GM21515 (cell line): Measurements from ENCODE around the gene NAA50.

Experiments
- ATAC-seq: cut with Tn5 transposase; IDR thresholded peaks from one replicate; pipeline ENCODE4 v1.9.1; 2021; ENCODE audit not compliant: unreplicated experiment

The NAA50 gene

GRCh38 chr3:113745756-113746547 lies at the start of gene NAA50:
Gene NAA50, minus strand, starts transcription at chr3:113746249. Its CDS starts 300 bp downstream, at chr3:113745949.
- ATAC-seq, result peak; percentile 43

- no peak for ATAC-seq
These were observed 49.6 kb upstream of the NAA50 start for GRCh38 chr3:113795693-113796092.

- no peak for ATAC-seq
These were observed 48.5 kb upstream of the NAA50 start for GRCh38 chr3:113794526-113794925.

GRCh38 chr3:113791381-113791780 lies 45.3 kb upstream of the NAA50 start:
- ATAC-seq, result no peak

- ATAC-seq, result no peak
These were observed 37.9 kb upstream of the NAA50 start for GRCh38 chr3:113783980-113784379.

GRCh38 chr3:113783463-113783862 lies 37.4 kb upstream of the NAA50 start:
- peak; percentile 51 for ATAC-seq

- ATAC-seq, result no peak
These were observed 30.5 kb upstream of the NAA50 start for GRCh38 chr3:113776564-113776963.

GRCh38 chr3:113775516-113775915 lies 29.5 kb upstream of the NAA50 start:
- ATAC-seq, result no peak

- ATAC-seq, result no peak
These were observed 27.3 kb upstream of the NAA50 start for GRCh38 chr3:113773381-113773780.

GRCh38 chr3:113771993-113772392 lies 25.9 kb upstream of the NAA50 start:
- no peak for ATAC-seq

GRCh38 chr3:113769551-113769950 lies 23.5 kb upstream of the NAA50 start:
- no peak for ATAC-seq

- ATAC-seq, result no peak
These were observed 18.6 kb upstream of the NAA50 start for GRCh38 chr3:113764698-113765097.

GRCh38 chr3:113758389-113759024 lies 12.5 kb upstream of the NAA50 start:
- no peak for ATAC-seq

GRCh38 chr3:113754494-113755159 lies 8.6 kb upstream of the NAA50 start:
- ATAC-seq, result no peak

- no peak for ATAC-seq
These were observed 7.4 kb upstream of the NAA50 start for GRCh38 chr3:113753376-113753985.

- no peak for ATAC-seq
These were observed 5.1 kb upstream of the NAA50 start for GRCh38 chr3:113751141-113751540.

- peak; percentile 11 for ATAC-seq
These were observed 1.4 kb upstream of the NAA50 start for GRCh38 chr3:113747283-113748046.

- ATAC-seq, result peak; percentile 45
These were observed 666 bp upstream of the NAA50 start, which contains the start of gene ATP6V1A for GRCh38 chr3:113746548-113747282. Gene ATP6V1A, plus strand, starts transcription at chr3:113747035. Its CDS starts 31,719 bp downstream, at chr3:113778754.

- ATAC-seq, result peak; percentile 55
These were observed 901 bp downstream of the NAA50 start for GRCh38 chr3:113744941-113745755.
